ENCODE results near the gene RPL10A. TPM values are rescaled to one million over a fixed set of nuclear protein-coding genes. Genes with fewer than 3 reads are reported as not detected.

Gene RPL10A
- polyA plus RNA-seq, 4 donors: 1,948 to 2,087 (median 2,028) TPM

DNA sequence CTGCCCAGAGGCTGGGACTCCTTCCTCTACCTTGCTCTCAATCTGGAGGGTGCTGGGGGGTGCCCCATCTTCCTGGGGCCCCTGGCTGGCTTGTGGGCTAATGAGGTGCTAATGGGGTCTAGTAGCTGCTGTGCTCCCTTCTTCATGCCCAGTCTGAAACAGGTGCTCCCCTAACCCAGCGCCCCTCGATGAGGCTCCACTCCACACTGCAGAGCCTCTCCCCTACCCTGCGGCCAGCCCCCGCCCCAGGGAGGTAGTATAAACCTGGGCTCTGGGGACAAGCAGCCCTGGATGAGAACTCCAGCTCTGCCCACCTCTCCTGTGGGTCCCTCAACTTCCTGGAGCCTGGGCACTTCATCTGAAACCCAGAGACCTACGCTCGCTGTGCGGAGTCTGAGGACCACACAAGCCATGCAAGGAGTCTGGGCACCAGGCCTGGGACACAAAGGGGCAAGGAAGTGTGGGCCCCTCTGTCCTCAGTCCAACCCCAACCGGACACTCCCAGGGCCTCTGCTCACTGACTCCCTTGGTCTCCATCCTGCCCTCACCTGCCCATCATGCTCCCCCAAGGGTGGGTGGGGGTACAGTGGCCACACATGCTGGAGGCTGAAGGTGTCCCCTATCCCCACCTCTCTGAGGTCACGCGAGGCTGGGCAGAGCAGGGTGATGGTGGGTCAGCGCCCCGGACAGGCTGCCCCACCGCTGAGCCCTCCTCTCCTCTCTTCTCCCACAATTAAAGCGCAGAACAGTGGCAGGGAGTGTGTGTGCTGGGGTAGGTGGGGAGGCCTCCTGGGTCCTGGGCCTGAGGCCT lies 6.1 kb downstream of the RPL10A start:
- DNase-seq (ENCODE audit: low read depth in 4 of 4, low spot score in 3 of 4): no peak

DNA sequence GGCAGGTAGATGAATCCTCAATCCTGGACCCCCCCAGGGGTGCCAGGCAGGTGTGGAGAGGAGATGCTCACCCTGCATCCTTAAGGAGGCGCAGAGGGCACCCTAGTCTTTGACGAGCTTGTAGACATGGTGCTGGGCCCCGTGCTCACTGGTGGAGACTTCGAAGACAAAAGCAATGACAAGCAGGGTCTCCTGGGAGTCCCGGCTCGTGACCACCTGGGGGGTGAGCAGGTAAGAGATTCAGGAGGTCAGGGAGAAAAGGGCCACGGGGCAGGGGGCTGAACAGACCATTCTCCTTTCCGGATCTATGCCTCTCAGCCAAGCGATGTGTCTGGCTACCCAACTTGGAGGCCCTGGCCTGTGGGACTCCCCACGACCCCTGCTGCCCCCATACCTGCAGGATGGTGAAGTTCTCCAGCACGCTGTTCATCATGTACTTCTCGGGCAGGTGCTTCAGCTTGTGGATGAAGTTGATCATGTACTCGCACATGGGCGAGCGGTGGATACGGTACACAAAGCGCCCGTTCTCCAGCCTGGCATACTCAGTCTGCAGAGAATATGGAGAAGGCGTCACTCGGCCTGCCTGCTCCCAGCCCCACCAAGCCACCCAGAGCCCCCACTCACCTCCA lies 6.9 kb downstream of the RPL10A start:
- DNase-seq (ENCODE audit: low read depth in 4 of 4, low spot score in 3 of 4): no peak

- no peak for DNase-seq (ENCODE audit: low read depth in 4 of 4, low spot score in 3 of 4)
Observed at GRCh38 chr6:35475573-35475972, 7.4 kb downstream of the RPL10A start.

DNA sequence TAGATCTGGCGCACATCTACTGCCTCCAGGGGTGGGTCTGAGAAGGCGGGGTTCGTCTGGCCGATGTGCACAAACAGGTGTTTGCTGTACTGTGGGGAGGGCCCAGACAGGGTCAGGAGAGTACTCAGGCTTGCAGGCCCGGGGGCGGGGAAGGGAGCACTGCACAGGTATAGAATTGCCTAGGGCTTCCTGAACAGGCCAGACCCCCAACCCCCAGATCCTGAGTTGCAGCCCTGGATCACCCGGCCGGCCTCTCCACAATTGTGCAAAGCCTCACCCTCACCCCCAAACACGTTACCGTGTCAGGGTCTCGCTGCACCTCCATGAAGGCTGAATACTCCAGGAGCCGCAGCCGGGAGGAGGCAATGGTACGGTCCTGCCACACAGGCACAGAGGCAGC lies 7.8 kb downstream of the RPL10A start:
- DNase-seq (ENCODE audit: low read depth in 4 of 4, low spot score in 3 of 4): no peak

GRCh38 chr6:35477028-35477427 lies 8.8 kb downstream of the RPL10A start:
- DNase-seq (ENCODE audit: low read depth in 4 of 4, low spot score in 3 of 4): no peak

GRCh38 chr6:35477551-35478179 lies 9.5 kb downstream of the RPL10A start:
- no peak for DNase-seq (ENCODE audit: low read depth in 4 of 4, low spot score in 3 of 4)

GRCh38 chr6:35478259-35478658 lies 10.1 kb downstream of the RPL10A start:
- no peak for DNase-seq (ENCODE audit: low read depth in 4 of 4, low spot score in 3 of 4)

DNA sequence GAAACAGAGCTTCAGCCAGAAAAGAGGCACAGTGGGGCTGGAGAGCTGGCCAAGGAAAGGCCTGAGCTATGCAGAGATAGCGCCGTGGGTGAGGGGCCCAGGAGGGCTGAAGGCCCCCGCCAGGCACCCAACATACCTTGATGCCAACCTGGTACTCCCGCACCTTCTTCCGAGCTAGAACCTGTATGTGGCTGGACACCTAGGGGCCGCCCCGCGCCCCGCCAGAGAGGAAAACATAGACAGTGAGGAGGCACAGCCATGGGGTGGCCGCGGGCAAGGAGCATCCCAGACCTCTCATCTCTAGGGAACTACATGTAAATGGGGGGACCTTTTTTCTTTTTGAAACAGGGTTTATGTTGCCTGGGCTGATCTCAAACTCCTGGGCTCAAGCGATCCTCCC lies 12.0 kb downstream of the RPL10A start:
- no peak for DNase-seq (ENCODE audit: low read depth in 4 of 4, low spot score in 3 of 4)

GRCh38 chr6:35481226-35481625 lies 13.0 kb downstream of the RPL10A start:
- no peak for DNase-seq (ENCODE audit: low read depth in 4 of 4, low spot score in 3 of 4)

DNA sequence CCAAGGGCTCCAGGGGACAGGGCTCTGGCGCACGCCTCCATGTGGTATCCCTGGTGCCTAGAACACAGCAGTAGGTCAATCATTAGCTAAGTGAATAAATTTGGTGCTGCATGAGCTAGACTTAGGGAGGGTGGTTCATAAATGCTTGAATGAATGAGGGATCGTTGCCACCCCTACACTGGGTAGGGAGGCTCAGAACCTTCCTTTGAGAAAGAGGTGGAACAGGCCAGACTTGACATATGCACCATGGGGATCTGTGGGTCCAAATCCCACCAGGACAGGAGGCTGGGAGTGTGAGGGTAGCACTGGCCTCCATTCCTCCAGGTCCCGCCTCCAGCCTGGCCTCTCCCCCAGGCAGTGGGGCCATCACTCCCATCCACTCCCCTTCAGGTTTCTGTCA lies 14.9 kb downstream of the RPL10A start:
- DNase-seq (ENCODE audit: low read depth in 4 of 4, low spot score in 3 of 4): no peak

- no peak for DNase-seq (ENCODE audit: low read depth in 4 of 4, low spot score in 3 of 4)
Observed at GRCh38 chr6:35483490-35483889, 15.3 kb downstream of the RPL10A start.

GRCh38 chr6:35483893-35484645 lies 15.9 kb downstream of the RPL10A start:
- DNase-seq (ENCODE audit: low read depth in 4 of 4, low spot score in 3 of 4): no peak

GRCh38 chr6:35484921-35485392 lies 16.8 kb downstream of the RPL10A start:
- DNase-seq (ENCODE audit: low read depth in 4 of 4, low spot score in 3 of 4): no peak

- DNase-seq (ENCODE audit: low read depth in 4 of 4, low spot score in 3 of 4): no peak
Observed at GRCh38 chr6:35485402-35485877, 17.2 kb downstream of the RPL10A start.

- no peak for DNase-seq (ENCODE audit: low read depth in 4 of 4, low spot score in 3 of 4)
Observed at GRCh38 chr6:35486005-35486925, 18.1 kb downstream of the RPL10A start.

DNA sequence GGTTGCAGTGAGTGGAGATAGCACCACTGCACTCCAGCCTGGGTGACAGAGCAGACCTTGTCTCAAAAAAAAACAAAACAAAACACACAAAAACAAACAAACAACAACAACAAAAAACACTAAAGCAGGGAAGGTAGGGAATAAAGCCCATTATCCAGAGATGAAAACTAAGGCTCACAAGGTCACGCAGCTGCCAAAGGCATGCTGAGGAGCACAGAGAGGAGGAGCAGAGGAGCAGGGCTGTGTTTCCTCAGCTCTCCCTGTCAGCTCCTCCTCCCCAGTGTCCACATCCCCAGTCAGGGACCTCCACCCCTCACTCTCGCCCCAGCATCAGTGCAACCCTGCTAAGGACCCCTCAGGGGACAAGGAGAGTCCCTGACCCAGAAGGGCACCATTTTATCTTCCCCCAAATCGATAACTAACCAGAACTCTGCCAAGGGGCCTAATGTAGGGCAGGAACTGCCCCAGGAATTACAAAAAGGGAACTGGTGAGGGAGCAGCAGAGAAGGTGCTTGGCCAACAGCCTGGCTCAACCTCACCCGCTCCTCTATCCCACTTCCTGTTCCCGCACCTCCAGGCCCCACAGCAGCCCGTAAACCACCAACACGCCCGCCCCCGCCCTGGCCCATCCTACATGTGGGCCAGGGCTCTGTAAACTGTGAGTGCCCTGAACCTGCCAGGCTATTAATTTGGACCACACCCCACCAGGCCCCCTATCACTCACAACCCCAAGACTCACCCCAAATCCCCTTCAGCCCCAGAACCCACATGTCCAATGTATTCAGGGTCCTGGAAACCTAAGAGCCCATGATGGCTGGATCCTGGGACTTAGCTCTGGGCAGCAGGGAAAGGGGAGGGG lies 19.7 kb downstream of the RPL10A start:
- no peak for DNase-seq (ENCODE audit: low read depth in 4 of 4, low spot score in 3 of 4)

DNA sequence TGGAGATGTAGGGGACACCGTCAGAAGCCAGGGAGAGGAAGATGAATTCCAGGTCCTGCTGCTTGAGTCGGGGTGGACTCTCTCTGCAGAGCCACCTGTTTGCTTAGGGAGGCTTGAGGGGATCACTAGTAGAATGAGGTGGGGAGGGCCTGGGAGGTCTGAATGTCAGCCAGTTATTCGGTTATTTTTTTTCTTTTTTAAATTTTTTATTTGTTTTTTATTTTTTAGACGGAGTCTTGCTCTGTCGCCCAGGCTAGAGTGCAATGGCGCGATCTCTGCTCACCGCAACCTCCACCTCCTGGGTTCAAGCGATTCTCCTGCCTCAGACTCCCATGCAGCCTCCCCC lies 20.3 kb downstream of the RPL10A start:
- DNase-seq (ENCODE audit: low read depth in 4 of 4, low spot score in 3 of 4): no peak

DNA sequence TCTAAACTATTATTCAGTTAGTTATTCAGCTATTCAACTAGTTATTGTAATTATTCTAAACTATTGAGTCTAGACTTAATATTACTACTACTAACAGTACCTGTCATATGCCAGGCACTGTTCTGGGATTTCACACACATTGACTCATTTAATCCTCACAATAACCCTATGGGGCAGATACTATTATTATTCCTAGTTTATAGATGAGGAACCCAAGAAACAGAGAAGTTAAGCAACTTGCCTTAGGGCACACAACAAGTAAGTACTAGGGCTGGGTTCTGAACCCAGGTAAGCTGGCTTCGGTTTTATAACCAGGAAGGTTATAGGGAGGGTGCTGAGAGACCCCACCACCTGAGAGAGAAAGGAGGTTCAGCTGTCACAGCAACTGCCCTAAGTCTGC lies 20.9 kb downstream of the RPL10A start:
- no peak for DNase-seq (ENCODE audit: low read depth in 4 of 4, low spot score in 3 of 4)

All from right renal pelvis (tissue), 4 donors.